HG02840 (cell line): ENCODE measurements around the gene TLL1.

Experiments used
- ATAC-seq: cut with Tn5 transposase; IDR thresholded peaks from one replicate; pipeline ENCODE4 v1.9.1; 2021; ENCODE audit warnings: mild to moderate bottlenecking, moderate library complexity, moderate number of reproducible peaks; ENCODE audit not compliant: unreplicated experiment, low FRiP score

TLL1 gene

DNA sequence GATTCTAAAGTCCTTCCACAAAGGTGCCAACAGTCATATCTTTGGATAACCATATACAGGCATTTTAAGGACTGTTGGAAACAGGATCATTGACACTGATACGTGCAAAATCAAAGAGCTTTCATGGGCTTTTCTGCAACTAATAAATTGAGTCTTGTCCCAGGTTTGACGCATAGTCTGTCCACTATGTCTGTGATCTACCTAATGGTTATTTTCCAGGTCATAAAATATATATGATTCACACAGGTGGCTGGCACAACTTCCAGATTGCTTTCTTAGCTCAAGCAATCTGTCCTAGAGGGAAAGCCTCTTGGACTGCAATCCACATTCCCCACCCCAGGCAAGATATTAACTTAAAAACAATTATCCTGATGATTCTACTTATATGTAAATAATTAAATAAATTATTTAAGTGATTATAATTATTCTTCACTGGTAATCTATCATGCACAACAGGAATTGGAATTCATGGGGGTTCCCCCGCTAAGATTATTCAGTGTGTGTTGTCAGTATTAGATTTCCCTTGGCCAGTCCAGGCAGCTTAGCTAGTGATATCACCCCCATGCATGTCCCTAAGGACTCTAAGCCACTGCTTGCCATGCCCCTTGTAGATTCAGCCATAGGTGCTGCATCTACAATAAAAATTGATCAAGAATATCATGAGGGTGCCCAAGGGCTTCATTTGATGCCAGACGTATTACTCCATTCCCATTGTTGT lies 97.8 kb downstream of the TLL1 start:
- ATAC-seq, result no peak

DNA sequence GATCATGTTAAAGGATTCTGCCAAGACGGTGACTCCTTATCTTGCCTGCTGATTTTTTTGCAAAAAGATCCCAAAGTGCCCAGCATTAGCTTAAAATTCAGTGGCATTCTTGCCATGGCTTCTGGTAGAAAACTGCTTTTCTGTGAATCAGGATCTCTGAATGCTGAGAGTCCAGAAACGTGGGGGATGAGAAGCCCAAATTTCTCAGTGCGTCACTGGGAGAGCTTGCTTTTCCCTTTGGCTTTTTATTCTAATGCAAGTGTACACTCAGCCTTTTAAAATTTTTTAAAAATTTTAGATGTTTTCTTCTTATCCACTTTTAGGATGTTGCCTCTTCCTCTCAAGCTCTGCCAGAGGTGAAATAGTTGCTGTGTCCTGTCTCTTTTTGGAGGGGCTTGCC lies 98.4 kb downstream of the TLL1 start:
- ATAC-seq, result no peak

DNA sequence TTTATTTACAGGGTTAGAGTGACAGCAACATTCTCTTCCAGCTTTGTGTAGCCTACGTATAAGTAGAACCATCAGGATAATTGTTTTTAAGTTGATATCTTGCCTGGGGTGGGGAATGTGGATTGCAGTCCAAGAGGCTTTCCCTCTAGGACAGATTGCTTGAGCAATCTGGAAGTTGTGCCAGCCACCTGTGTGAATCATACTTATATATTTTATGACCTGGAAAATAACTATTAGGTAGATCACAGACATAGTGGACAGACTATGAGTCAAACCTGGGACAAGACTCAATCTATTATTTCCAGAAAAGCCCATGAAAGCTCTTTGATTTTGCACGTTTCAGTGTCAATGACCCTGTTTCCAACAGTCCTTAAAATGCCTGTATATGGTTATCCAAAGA lies 98.9 kb downstream of the TLL1 start:
- no peak for ATAC-seq

DNA sequence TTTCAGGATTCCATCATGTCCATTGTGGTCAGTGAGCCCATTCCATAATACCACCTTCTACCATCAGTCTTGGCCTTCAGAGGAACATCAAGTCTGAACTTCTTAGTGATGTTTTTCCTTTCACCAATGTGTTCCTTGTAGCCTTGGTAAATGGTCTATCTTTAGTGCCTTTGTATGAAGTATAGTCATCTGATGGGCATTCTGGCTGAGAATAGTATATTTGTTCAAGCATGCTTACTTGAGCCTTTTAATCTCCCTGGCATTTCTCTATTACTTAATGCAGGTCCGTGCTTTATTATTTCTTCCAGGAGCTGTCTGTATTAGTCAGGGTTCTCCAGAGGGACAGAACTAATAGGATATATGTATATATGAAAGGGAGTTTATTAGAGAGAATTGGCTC lies 99.7 kb downstream of the TLL1 start:
- no peak for ATAC-seq

DNA sequence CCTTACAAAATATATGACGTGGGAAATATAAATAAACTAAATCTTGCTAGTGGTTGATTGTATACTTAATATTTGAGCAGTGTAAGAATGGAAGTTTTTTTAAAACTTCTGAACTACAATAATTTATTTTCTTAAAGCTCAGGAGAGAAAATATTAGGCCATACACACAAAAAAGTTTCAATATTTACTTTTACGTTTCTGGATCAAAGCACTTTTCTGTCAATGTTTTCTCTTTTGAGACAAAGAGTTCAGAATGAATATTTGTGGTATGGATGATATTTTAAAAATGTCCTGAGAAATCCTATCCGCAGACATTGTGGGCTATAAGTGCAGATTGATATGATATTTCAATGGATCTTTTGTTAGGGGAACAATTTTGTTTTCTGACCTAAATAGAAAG lies 109.9 kb downstream of the TLL1 start:
- no peak for ATAC-seq

DNA sequence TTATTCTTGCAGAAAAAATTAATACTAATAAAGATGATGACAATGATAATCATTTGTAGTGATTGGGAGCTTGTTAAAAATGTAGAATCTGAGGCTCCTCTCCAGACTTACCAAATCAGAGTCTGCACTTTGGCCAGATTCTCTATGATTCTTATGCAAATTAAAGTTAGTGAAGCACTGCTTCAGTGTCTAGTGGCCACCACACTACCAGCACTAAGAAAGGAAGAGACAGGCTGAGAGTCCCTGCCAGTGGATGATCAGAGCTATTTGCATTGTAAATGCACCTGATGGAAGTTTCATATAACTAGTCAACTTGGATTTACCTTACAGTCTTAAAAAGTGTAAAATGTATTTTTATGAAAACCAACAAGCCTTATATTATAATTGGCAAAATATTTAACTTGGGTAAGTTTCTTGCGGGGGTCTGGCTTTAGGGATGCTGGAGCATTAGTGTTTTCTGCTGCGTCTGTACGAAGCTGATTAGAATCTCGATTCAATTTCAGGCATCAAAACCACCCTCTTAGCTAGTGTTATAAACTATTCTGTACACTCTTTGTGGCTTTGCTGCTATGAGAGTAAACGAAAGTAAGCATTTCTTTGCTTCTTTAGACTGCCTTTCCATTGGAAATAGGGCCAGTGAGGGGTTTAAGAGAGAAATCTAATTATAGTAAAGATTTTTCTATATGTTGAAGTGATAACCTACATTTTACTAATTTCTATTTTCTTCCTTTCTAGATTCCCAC lies 114.1 kb downstream of the TLL1 start:
- no peak for ATAC-seq

DNA sequence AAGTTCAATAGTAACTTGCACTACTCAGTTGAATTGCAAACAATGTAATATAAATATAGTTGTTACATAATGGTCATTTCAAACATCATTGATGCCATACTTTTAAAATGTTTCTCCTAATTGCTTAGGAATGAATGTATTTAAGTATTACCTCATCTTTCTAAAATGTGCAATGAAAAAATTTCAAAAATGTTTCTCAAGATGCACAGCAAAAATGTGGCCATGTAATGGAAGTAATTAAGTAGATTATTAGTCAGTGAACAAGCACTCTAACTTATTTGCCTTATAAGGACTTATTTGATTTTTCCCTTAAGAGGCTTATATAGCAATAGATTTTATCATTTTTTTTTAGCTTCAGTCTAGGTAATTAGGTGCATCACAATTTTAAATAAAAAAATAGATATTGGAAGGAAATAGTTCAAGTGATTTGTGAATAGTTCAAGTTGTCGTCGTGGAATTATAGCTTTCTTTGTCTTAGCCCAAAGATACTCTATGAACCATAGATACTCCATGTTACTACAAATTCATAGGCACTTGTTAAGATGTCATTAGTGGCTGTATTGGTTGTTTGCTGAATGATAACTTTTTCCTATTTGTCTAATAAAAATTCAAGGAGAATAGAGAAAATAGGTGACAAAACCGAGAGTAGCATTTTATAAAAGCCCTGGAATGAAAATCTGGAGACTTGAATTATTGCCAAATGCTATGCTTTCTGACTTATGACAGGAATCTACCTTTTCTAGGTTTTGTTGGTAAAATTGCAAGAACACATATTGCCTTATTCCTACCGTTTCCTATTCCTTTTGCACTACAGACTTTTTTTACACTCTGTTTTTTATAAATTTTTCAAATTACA lies 118.5 kb downstream of the TLL1 start:
- no peak for ATAC-seq

DNA sequence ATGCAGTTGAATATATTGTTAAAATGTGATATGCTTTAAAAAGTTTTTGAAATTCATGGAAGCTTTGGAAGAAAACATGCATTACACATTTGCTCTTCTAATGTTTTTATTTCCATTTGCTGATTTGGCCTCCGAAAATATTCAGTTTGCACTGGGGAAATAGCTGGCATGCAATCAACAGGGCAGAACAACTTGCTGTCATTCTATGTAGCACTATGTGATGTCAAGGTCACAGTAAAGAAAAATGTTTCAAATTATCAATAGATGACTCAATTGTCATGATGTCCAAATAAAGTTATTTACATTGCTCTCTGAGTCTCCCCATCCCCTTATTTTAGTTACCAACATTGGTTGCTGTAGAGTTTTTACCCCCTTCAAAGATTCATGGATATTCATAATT lies 119.2 kb downstream of the TLL1 start:
- no peak for ATAC-seq

DNA sequence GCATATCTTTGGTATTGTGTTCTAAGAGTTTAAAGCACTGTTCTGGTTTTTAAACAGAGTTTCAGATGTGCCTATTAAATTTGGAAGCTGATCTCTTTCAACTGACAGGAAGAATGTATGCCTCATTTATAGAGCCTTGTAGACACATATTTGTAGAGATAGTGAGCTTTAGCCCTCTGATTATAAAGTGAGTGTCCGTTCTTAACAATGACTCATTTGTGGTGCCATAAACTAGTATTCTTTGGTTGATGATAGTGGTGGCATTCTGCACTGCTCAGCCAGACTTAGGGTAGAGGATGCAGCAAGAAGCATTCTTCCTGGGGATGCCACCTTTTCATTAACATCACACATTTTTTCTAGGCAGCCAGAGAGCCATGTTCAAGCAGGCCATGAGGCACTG lies 121.7 kb downstream of the TLL1 start:
- ATAC-seq, result no peak

DNA sequence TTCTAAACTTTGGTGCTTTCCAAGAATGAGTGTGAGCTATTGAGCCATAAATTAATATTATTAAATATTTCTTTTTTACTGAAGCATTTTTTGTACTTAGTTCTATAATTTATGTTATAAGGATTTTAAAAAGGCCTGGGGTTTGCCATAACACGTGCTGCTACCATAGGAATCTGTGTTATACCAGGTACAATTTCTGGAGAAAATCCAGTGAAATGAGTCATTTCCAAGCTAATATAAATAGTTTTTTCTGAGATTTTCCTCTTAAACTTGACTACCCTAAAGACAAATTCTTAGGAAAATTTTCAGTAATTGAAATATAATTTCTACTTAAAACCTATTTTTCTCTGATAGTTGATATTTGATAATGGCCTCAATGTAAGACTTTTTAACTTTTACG lies 130.8 kb downstream of the TLL1 start:
- ATAC-seq, result no peak

DNA sequence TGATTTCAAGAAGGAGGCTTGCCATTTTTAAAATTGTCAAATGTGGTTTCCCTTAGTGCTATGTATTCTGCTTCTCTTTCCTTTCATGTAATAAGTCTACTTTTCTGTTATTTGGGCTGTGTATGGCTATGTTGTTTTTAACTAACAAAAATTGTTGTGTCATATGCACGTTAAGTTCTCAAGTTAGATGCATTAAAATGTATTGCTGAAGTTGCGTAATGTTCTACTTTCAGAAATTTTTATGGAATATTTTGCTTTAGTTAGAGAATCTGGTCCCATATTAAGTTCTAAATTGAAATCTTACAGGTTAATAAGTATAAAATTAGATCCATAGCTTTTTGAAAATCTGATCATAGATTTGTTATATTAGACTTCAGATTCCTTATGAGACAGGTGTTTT lies 133.2 kb downstream of the TLL1 start:
- ATAC-seq, result no peak

DNA sequence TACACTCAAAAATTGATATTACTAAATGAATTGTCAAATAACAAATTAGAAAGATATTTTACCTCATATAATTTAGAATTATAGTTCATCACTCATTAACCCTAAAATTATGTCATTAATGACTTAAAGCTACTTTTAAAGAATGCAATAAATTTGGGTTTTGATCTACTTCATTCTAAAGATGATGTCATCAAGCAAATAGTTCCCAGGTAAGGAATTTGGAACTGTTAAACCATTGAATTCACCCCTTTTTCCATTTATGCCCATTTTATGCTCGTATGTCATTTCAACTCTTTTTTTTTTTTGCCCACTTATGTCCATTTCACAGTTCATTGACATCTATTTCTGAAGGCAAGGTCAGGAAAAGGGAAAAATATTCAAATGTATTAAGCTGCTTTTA lies 135.5 kb downstream of the TLL1 start:
- ATAC-seq, result no peak

DNA sequence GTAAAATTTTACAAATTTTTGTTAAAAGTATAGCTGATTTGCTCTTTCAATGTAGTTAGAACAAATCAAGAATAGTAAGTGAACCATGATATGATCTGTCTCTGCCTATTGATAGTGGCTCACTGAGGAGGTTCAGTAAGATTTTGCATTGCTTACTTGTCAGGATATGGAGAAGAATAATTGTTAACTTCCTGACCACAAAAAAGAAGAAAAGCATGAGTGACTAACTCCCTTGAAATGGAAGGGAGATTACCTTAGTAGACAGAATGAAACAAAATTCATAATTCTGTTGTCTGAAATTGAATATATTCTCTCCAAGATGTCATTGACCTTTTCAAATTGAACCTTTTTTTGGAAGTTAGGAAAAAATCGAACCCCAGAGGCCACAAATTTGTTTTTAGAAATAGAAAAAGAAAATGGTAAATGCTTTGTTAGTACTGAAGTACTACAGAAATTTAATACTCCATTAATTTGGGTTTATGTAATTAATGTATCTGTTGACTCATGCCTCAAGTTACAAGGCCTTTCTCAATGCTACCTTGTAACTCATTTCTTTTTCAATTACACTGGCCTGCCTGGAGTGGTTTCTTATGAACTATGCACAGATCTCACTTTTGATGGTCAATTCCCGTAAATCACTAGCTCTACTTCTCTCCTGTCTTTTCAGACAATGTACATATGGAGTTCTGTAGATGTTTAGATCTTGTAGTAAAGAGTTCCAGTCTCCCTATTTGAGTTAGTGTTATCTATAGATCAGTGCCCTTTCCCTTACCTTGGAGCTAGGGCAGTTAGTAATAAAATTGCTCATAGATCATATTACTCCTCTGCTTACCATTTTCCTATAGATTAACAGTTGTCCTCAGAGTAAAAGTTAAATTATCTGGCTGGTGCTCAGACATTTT lies 139.3 kb downstream of the TLL1 start:
- no peak for ATAC-seq

DNA sequence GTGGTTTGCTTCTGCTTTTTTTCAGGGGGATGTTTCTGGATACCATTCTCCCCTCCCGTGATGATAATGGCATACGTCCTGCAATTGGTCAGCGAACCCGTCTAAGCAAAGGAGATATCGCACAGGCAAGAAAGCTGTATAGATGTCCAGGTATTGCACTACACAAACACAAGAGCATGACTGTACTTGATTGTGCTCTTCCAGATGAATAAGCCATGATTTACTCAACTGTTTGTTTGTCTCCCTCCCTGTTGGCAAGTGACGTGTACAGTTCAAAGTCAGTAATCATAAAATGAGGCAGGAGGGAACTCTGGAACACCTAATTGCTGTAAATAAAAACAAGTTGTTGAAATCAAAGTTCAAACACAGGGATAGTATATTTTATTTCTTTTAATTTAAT lies 141.4 kb downstream of the TLL1 start:
- no peak for ATAC-seq

DNA sequence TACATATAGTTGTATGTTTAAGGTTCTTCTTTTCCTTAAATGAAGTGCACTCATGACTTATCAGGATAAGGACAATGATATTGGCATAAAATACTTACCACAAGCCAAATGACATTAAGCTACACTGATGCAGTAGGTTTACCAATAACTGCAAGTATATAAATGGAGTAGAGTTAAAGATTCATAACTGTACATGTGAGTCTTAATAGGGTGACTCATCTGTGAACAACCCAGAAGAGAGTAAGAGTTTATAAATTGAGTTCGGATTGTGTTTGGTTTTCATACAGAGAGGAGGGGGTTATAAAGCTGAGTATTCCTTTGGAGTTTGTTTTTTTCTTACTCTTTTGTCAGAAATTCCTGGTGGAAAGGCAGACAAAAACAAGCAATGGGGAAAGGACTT lies 144.8 kb downstream of the TLL1 start:
- no peak for ATAC-seq

DNA sequence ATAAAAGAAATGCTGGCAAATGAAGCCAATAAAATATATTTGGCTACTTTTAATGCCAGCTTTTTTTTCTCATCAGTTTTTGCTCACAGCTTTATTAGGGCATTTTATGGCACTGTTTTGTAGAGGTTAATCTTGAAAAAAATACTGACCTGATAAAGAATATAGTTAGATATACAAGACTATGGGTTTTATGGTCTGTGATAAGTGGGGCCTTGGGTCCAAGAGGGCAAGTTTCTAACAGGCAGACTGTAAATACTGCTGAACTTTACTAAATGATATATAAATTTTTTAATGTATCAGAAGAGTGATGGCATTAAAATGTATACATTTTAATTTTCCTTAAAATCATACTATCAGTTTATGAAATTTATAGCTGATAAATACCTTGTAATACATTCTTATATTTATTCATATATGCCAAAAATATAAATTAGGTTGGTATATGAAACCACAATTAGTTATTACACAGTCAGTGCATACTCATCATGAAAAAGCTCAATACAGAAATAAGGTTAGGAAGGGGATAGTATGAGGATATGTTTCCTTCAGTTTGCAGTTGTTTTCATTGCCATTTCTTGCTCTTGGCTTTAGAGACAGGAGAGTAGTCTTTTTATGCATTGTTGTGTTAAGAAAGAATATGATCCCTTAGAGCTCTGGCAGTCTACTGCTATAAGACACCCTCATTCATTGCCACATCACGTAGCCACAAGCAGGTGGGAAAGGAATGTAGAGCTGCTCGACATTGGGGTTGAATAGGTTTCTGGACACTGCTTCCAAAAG lies 146.6 kb downstream of the TLL1 start:
- no peak for ATAC-seq

DNA sequence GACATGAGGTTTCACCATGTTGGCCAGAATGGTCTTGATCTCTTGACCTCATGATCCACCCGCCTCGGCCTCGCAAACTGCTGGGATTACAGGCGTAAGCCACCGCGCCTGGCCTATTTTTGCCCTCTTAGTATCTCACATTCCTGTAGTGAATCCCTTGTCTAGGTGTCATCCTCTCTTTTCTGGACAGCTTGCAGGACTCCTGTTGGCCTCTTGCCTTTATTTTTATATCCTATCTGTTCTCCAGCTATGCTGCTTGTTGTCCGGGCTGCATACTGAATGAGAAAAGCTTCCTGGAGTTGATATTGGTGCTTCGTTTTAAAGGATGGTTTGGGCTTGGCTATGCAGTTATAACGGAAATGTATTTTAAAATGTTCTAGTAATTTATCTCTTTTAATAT lies 148.6 kb downstream of the TLL1 start:
- no peak for ATAC-seq

DNA sequence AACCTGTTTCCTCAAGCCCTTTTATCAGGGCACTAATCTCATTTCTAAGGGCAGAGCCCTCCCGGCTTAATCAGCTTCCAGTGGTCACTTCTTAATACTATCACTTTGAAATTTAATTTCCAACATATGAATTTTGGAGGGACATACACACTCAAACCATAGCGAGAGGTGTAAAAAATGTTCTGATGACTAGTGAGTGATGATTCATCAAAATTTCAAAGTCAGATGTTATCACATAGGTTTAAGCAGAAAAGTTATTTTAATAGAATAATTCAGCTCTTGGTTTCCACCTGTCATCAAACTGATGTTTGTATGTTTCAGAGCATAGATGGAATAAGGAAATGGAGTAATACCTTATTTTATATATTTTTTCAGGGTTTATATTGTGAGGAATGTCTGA lies 161.9 kb downstream of the TLL1 start:
- ATAC-seq, result no peak

DNA sequence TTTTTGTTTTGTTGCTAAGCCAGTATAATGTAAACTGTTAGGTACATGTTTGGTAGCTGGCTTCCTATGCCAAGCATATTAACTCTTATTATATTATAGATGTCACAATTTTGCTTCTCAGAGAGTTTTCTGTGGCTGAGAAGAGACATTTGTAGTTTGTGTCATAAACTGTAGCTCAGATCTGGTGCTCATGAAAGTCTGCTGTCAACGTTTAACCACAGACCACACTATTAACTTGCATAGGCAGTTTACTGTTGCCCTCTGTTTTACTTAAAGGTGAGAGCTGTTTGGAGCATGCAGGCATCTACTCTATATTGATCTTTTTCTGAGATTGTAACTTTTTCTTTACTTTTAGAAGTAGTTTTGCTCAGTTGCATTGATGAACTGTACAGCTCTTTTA lies 166.8 kb downstream of the TLL1 start:
- ATAC-seq, result no peak
